GM19043 (cell line): ENCODE results near the gene SLC25A38.

Source experiments
- ATAC-seq: cut with Tn5 transposase; IDR thresholded peaks from one replicate; pipeline ENCODE4 v1.9.1; 2021; ENCODE audit warnings: low read depth; ENCODE audit not compliant: unreplicated experiment

The SLC25A38 gene

GRCh38 chr3:39372833-39373232, 10.3 kb upstream of the SLC25A38 start:
- no peak for ATAC-seq

GRCh38 chr3:39376959-39377634, 6.1 kb upstream of the SLC25A38 start:
- no peak for ATAC-seq

GRCh38 chr3:39378088-39378487, 5.1 kb upstream of the SLC25A38 start:
- peak; percentile 74 for ATAC-seq

- ATAC-seq, result no peak
These were observed 4.0 kb upstream of the SLC25A38 start for GRCh38 chr3:39378957-39379777.

GRCh38 chr3:39379778-39380155, 3.4 kb upstream of the SLC25A38 start:
- ATAC-seq, result no peak

GRCh38 chr3:39381432-39381831, 1.7 kb upstream of the SLC25A38 start:
- ATAC-seq, result no peak

GRCh38 chr3:39383881-39384664, 903 bp downstream of the SLC25A38 start:
- peak; percentile 65 for ATAC-seq

GRCh38 chr3:39384665-39385000, 1.5 kb downstream of the SLC25A38 start:
- no peak for ATAC-seq

- no peak for ATAC-seq
These were observed 2.4 kb downstream of the SLC25A38 start for GRCh38 chr3:39385456-39386090.

- ATAC-seq, result no peak
These were observed 3.1 kb downstream of the SLC25A38 start for GRCh38 chr3:39386318-39386717.

GRCh38 chr3:39387411-39387975, 4.3 kb downstream of the SLC25A38 start:
- no peak for ATAC-seq

- no peak for ATAC-seq
These were observed 5.0 kb downstream of the SLC25A38 start for GRCh38 chr3:39388153-39388552.

GRCh38 chr3:39388741-39389248, 5.6 kb downstream of the SLC25A38 start:
- ATAC-seq, result peak; percentile 79

- ATAC-seq, result no peak
These were observed 7.0 kb downstream of the SLC25A38 start for GRCh38 chr3:39390181-39390580.

- ATAC-seq, result no peak
These were observed 13.5 kb downstream of the SLC25A38 start for GRCh38 chr3:39396690-39397089.

- no peak for ATAC-seq
These were observed 15.5 kb downstream of the SLC25A38 start for GRCh38 chr3:39398700-39399099.

- ATAC-seq, result no peak
These were observed 18.8 kb downstream of the SLC25A38 start for GRCh38 chr3:39401983-39402382.

- ATAC-seq, result no peak
These were observed 21.9 kb downstream of the SLC25A38 start for GRCh38 chr3:39404943-39405686.

- no peak for ATAC-seq
These were observed 22.7 kb downstream of the SLC25A38 start for GRCh38 chr3:39405687-39406367.
